ENCODE results near the gene ANKS3. TPM values are rescaled to one million over a fixed set of nuclear protein-coding genes. Genes with fewer than 3 reads are reported as not detected.

ANKS3 gene
- total and polyA plus RNA-seq, 2 donors (not counting 1 experiment from before 2014, with no cell fraction given): 26.5 to 31.9 TPM

GRCh38 chr16:4703906-4704305 lies 30.2 kb downstream of the ANKS3 start:
- Histone ChIP-seq H3K4me3 (ENCODE audit: control extremely low read depth in 1 of 5, extremely low read depth in 1 of 5, insufficient read depth in 1 of 5, low read depth in 2 of 5, low read length in 4 of 5) (no peak overlapping the region), H3K9me3 (ENCODE audit: control extremely low read depth in 1 of 3, control insufficient read depth in 2 of 3, insufficient read depth in 1 of 3, low read length in 2 of 3) (no peaks in the 10 kb centered on the region), H4K20me1 (ENCODE audit: control insufficient read depth, insufficient read depth, low read length, poor library complexity, severe bottlenecking) (no peaks in the 10 kb centered on the region), H2AFZ (ENCODE audit: insufficient read depth, low read depth, low read length, poor library complexity, severe bottlenecking) (no peak overlapping the region), H3K27ac (ENCODE audit: low read length in 2 of 2) (no peak overlapping the region), H3K79me2 (ENCODE audit: control insufficient read depth, insufficient read depth, low read length) (no peaks in the 10 kb centered on the region), H3K36me3 (replicated peaks in 1 of 2; ENCODE audit: control extremely low read depth in 1 of 2, control insufficient read depth in 1 of 2, extremely low read depth in 1 of 2, insufficient read depth in 2 of 2, low read length in 1 of 2) (peaks cover 2 to 40% of the 10 kb centered on the region in 2 experiments), H3K4me1 (ENCODE audit: control insufficient read depth in 2 of 2, insufficient read depth in 2 of 2, low read length in 2 of 2) (no peaks in the 10 kb centered on the region), H3K4me2 (replicated peaks; ENCODE audit: low read depth, low read length, poor library complexity, severe bottlenecking) (no peak overlapping the region), H3K27me3 (replicated peaks in 1 of 4; ENCODE audit: control extremely low read depth in 1 of 4, control insufficient read depth in 3 of 4, insufficient read depth in 4 of 4, low read length in 3 of 4) (no peaks in the 10 kb centered on the region), H3K9ac (ENCODE audit: low read length) (no peak overlapping the region)
- Mint-ChIP-seq H3K27me3 (no peaks in the 10 kb centered on the region), H3K9me3 (ENCODE audit: insufficient read depth) (no peaks in the 10 kb centered on the region), H3K4me1 (no peaks in the 10 kb centered on the region), H3K27ac (no peak overlapping the region), H3K4me3 (no peak overlapping the region)
- ChIA-PET POLR2A (interaction anchor here (0.6 kb wide), 1 partner anchor 352 kb away, joined by 6 read pairs; no protein-coding TSS in a partner anchor), CTCF (interaction anchor here (0.7 kb wide), 1 partner anchor 393 kb away, joined by 3 read pairs; no protein-coding TSS in a partner anchor)
- DNase-seq (no peak), ATAC-seq (ENCODE audit: low read depth) (no peak)
- WGBS (ENCODE audit: insufficient coverage): 38% methylated on average over 6 of the region's 7 CpGs
- TF ChIP-seq EZH2 (IDR thresholded peaks at IDR 0.05; ENCODE audit: borderline replicate concordance, insufficient read depth, low read depth, low read length, poor library complexity, severe bottlenecking) (no peak), CTCF (IDR thresholded peaks at IDR 0.05) (no peak)
- intact Hi-C loops (cut with micrococcal nuclease): no loop called here

GRCh38 chr16:4702466-4702808 lies 31.6 kb downstream of the ANKS3 start:
- Histone ChIP-seq H3K36me3 (replicated peaks in 1 of 2; ENCODE audit: control extremely low read depth in 1 of 2, control insufficient read depth in 1 of 2, extremely low read depth in 1 of 2, insufficient read depth in 2 of 2, low read length in 1 of 2) (peaks cover 2 to 47% of the 10 kb centered on the region in 2 experiments), H2AFZ (ENCODE audit: insufficient read depth, low read depth, low read length, poor library complexity, severe bottlenecking) (no peak overlapping the region), H3K4me2 (replicated peaks; ENCODE audit: low read depth, low read length, poor library complexity, severe bottlenecking) (no peak overlapping the region), H3K9ac (ENCODE audit: low read length) (no peak overlapping the region), H3K79me2 (ENCODE audit: control insufficient read depth, insufficient read depth, low read length) (no peaks in the 10 kb centered on the region), H3K27ac (ENCODE audit: low read length in 2 of 2) (no peak overlapping the region), H4K20me1 (ENCODE audit: control insufficient read depth, insufficient read depth, low read length, poor library complexity, severe bottlenecking) (no peaks in the 10 kb centered on the region), H3K4me1 (ENCODE audit: control insufficient read depth in 2 of 2, insufficient read depth in 2 of 2, low read length in 2 of 2) (no peaks in the 10 kb centered on the region), H3K9me3 (ENCODE audit: control extremely low read depth in 1 of 3, control insufficient read depth in 2 of 3, insufficient read depth in 1 of 3, low read length in 2 of 3) (no peaks in the 10 kb centered on the region), H3K27me3 (replicated peaks in 1 of 4; ENCODE audit: control extremely low read depth in 1 of 4, control insufficient read depth in 3 of 4, insufficient read depth in 4 of 4, low read length in 3 of 4) (no peaks in the 10 kb centered on the region), H3K4me3 (ENCODE audit: control extremely low read depth in 1 of 5, extremely low read depth in 1 of 5, insufficient read depth in 1 of 5, low read depth in 2 of 5, low read length in 4 of 5) (no peak overlapping the region)
- ChIA-PET POLR2A (no interaction called here), CTCF (interaction anchor here (0.7 kb wide), 1 partner anchor 100 kb away, joined by 3 read pairs; the partner anchor contains the start of gene ROGDI)
- WGBS (ENCODE audit: insufficient coverage): 100% methylated on average over 1 of the region's 7 CpGs
- intact Hi-C loops (cut with micrococcal nuclease): no loop called here
- Mint-ChIP-seq H3K27me3 (no peaks in the 10 kb centered on the region), H3K4me1 (no peaks in the 10 kb centered on the region), H3K4me3 (no peak overlapping the region), H3K27ac (no peak overlapping the region), H3K9me3 (ENCODE audit: insufficient read depth) (no peaks in the 10 kb centered on the region)
- DNase-seq (no peak), ATAC-seq (ENCODE audit: low read depth) (no peak)
- TF ChIP-seq CTCF (IDR thresholded peaks at IDR 0.05) (no peak), EZH2 (IDR thresholded peaks at IDR 0.05; ENCODE audit: borderline replicate concordance, insufficient read depth, low read depth, low read length, poor library complexity, severe bottlenecking) (no peak)
